Fibroblast of pulmonary artery (primary cell): ENCODE measurements around the gene NUDT8.

Experiments used
- DNase-seq: peaks from one replicate; pipeline ENCODE4 v3.0.0-alpha.2; 2010; ENCODE audit warnings: low read depth
- H3K4me3 ChIP-seq: replicated peaks from 2 replicates; pipeline ENCODE4 v1.5.1; 2011; ENCODE audit warnings: low read depth, mild to moderate bottlenecking, control low read depth, low read length, moderate library complexity
- CTCF ChIP-seq: IDR thresholded peaks from 2 replicates; pipeline ENCODE4 v1.5.1; 2011; ENCODE audit warnings: mild to moderate bottlenecking, control low read depth, low read length, inconsistent platforms; ENCODE audit errors: missing control alignments

Gene NUDT8

GRCh38 chr11:67657300-67657699 lies 27.6 kb upstream of the NUDT8 start:
- H3K4me3 ChIP-seq, result no peak overlapping the region
- no peak for DNase-seq
- no peak for TF ChIP-seq CTCF

GRCh38 chr11:67656278-67656922 lies 26.7 kb upstream of the NUDT8 start:
- TF ChIP-seq CTCF, result no peak
- no peak overlapping the region for H3K4me3 ChIP-seq
- peak; percentile 17 for DNase-seq

GRCh38 chr11:67654225-67654624 lies 24.5 kb upstream of the NUDT8 start:
- no peak for DNase-seq
- TF ChIP-seq CTCF, result no peak
- H3K4me3 ChIP-seq, result no peak overlapping the region

DNA sequence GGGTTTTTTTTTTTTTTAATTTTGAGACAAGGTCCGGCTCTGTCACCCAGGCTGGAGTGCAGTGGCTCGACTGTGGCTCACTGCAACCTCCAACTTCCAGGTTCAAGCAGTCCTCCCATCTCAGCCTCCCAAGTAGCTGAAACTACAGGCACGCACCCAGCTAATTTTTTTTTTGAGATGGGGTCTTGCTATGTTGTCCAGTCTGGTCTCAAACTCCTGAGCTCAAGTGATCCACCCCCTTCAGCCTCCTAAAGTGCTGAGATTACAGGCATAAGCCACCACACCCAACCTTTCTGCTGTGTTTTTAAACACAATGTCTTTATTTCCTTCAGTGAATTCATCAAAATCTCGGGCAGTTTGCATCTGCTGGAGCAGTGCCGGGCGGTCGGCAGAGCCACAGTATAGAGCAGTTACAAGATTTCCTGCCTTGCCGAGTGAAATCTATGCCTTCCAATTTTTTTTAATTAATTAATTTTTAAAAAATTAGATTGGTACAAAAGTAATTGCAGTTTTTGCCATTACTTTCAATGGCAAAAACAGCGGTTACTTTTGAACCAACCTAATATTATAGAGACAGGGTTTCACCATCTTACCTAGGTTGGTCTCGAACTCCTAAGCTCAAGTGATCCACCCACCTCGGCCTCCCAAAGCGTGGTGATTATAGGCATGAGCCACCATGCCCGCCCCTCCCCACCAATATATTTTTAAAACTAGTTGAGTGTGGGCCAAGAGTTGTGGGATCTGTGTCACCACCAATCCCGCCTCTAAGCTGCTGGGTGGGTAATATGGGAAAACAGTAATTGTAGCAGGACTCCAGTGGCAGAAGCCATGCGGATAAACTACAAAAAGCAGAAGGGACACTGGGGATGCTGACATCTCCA lies 23.5 kb upstream of the NUDT8 start:
- TF ChIP-seq CTCF, result no peak
- no peak overlapping the region for H3K4me3 ChIP-seq
- DNase-seq, result no peak

- no peak for DNase-seq
- no peak overlapping the region for H3K4me3 ChIP-seq
- TF ChIP-seq CTCF, result no peak
These were observed 22.4 kb upstream of the NUDT8 start for GRCh38 chr11:67651976-67652781.

GRCh38 chr11:67649634-67650510 lies 20.1 kb upstream of the NUDT8 start:
- no peak for DNase-seq
- no peak for TF ChIP-seq CTCF
- no peak overlapping the region for H3K4me3 ChIP-seq
